B cell (primary cell): Measurements from ENCODE around the gene CBX5. TPM values are rescaled to one million over a fixed set of nuclear protein-coding genes. Genes with fewer than 3 reads are reported as not detected.

Source experiments
- ATAC-seq: fragments of 200-7000 bp; cut with Tn5 transposase; one replicate; pipeline ENCODE4 v1.10.0; 2021; ENCODE audit warnings: low read depth, mild to moderate bottlenecking, moderate number of reproducible peaks, moderate library complexity
- CTCF ChIA-PET: fragments of 350-600 bp; sonication (Branson Sonifier 250); formaldehyde crosslinking; loops from one replicate; lab custom pipeline; 2021; ENCODE audit warnings: antibody characterized with exemption, inconsistent platforms; lab: Charles Lee
- POLR2A ChIA-PET: fragments of 350-600 bp; sonication (Branson Sonifier 250); formaldehyde crosslinking; loops from one replicate; lab custom pipeline; 2021; ENCODE audit warnings: antibody characterized with exemption; lab: Charles Lee
- DNase-seq: peaks from one replicate; pipeline ENCODE4 v3.0.0; 2013
- H2AFZ ChIP-seq: 2 replicates; pipeline ENCODE4 v1.6.1; 2012; ENCODE audit warnings: mild to moderate bottlenecking, low read depth, low read length; ENCODE audit not compliant: insufficient read depth, poor library complexity, severe bottlenecking
- H3K27ac ChIP-seq, 2 donors: 1 replicate in 1 of 2; 2 replicates in 1 of 2; pipeline ENCODE4 v1.5.1; 2012 to 2013; ENCODE audit warnings: low read length in 2 of 2, mild to moderate bottlenecking in 2 of 2, moderate library complexity in 1 of 2
- H3K27me3 ChIP-seq, 4 experiments: fragments of 200-600 bp in 1 of 4; sonication (generic) in 1 of 4; replicated peaks in 1 of 4; 1 replicate in 2 of 4; 2 replicates in 2 of 4; pipeline versions ENCODE4 v1.6.1 to v1.7.0; 2013 to 2016; ENCODE audit warnings: low read length in 3 of 4, mild to moderate bottlenecking in 2 of 4, mixed read lengths in 1 of 4, moderate library complexity in 1 of 4; ENCODE audit not compliant: insufficient read depth in 4 of 4, control insufficient read depth in 3 of 4; ENCODE audit errors: control extremely low read depth in 1 of 4
- H3K36me3 ChIP-seq, 2 experiments: replicated peaks in 1 of 2; 1 replicate in 1 of 2; 2 replicates in 1 of 2; pipeline versions ENCODE4 v1.6.1 to v1.7.1; 2013; ENCODE audit warnings: low read length in 1 of 2; ENCODE audit not compliant: insufficient read depth in 2 of 2, control insufficient read depth in 1 of 2; ENCODE audit errors: control extremely low read depth in 1 of 2, extremely low read depth in 1 of 2
- H3K4me1 ChIP-seq, 2 donors: fragments of 200-600 bp in 1 of 2; sonication (generic) in 1 of 2; 1 replicate in 1 of 2; 2 replicates in 1 of 2; pipeline versions ENCODE4 v1.5.1 to v1.6.1; 2013 to 2017; ENCODE audit warnings: low read length in 2 of 2; ENCODE audit not compliant: control insufficient read depth in 2 of 2, insufficient read depth in 2 of 2
- H3K4me2 ChIP-seq: replicated peaks from 2 replicates; pipeline ENCODE3; 2012; ENCODE audit warnings: mild to moderate bottlenecking, low read depth, low read length; ENCODE audit not compliant: poor library complexity, severe bottlenecking
- H3K4me3 ChIP-seq, 5 experiments: fragments of 200-600 bp in 1 of 5; sonication (generic) in 1 of 5; 1 replicate in 3 of 5; 2 replicates in 2 of 5; pipeline versions ENCODE4 v1.5.1 to v1.7.0; 2011 to 2016; ENCODE audit warnings: low read length in 4 of 5, mild to moderate bottlenecking in 4 of 5, low read depth in 2 of 5, control low read depth in 1 of 5, moderate library complexity in 1 of 5; ENCODE audit not compliant: insufficient read depth in 1 of 5; ENCODE audit errors: control extremely low read depth in 1 of 5, extremely low read depth in 1 of 5
- H3K79me2 ChIP-seq: fragments of 200-600 bp; sonication (generic); one replicate; pipeline ENCODE4 v1.6.0; 2016; ENCODE audit warnings: low read length; ENCODE audit not compliant: control insufficient read depth, insufficient read depth
- H3K9ac ChIP-seq: fragments of 200-600 bp; sonication (generic); 2 replicates; pipeline ENCODE4 v1.6.1; 2017; ENCODE audit warnings: mild to moderate bottlenecking, low read length, moderate library complexity
- H3K9me3 ChIP-seq, 3 donors: one replicate each; pipeline versions ENCODE4 v1.6.1 to v1.7.1; 2013; ENCODE audit warnings: low read length in 2 of 3; ENCODE audit not compliant: control insufficient read depth in 2 of 3, insufficient read depth in 1 of 3; ENCODE audit errors: control extremely low read depth in 1 of 3
- H4K20me1 ChIP-seq: 2 replicates; pipeline ENCODE4 v1.6.0; 2012; ENCODE audit warnings: mild to moderate bottlenecking, low read length; ENCODE audit not compliant: insufficient read depth, control insufficient read depth, poor library complexity, severe bottlenecking
- H3K27ac Mint-ChIP-seq: one replicate; pipeline ENCODE4 v1.8.0; 2021; ENCODE audit warnings: mixed read lengths
- H3K27me3 Mint-ChIP-seq: one replicate; pipeline ENCODE4 v1.8.0; 2021; ENCODE audit warnings: mixed read lengths
- H3K4me1 Mint-ChIP-seq: one replicate; pipeline ENCODE4 v1.8.0; 2021; ENCODE audit warnings: mixed read lengths
- H3K4me3 Mint-ChIP-seq: one replicate; pipeline ENCODE4 v1.8.0; 2021; ENCODE audit warnings: mixed read lengths
- H3K9me3 Mint-ChIP-seq: one replicate; pipeline ENCODE4 v1.8.0; 2022; ENCODE audit warnings: mixed read lengths; ENCODE audit not compliant: insufficient read depth
- EZH2 ChIP-seq: IDR thresholded peaks from 2 replicates; pipeline ENCODE4 v1.6.1; 2012; ENCODE audit warnings: borderline replicate concordance, low read depth, mild to moderate bottlenecking, moderate library complexity, low read length; ENCODE audit not compliant: insufficient read depth, poor library complexity, severe bottlenecking
- WGBS: methylation state at CpG from one replicate; pipeline ENCODE4 v1.1.5; 2013; ENCODE audit warnings: missing lambda C conversion rate; ENCODE audit not compliant: insufficient coverage; 5-methylcytosine and 5-hydroxymethylcytosine counted together
- intact Hi-C: fragments of 100-400 bp; cut with micrococcal nuclease; formaldehyde crosslinking; loops from one replicate; pipeline ENCODE4 v1.10.0; 2022
- polyA plus RNA-seq: library from polyadenylated mRNA; depleted of rRNA; stranded (reverse); fragments of >200 nt; gene quantifications from 2 replicates; pipeline ENCODE4 v1.2.3, GENCODE V29; 2012
- total RNA-seq, 2 donors: library from RNA; stranded (reverse); fragments of 120-200 nt in 1 of 2; gene quantifications; 1 replicate in 1 of 2; 2 replicates in 1 of 2; pipeline versions ENCODE4 v1.2.3 to v1.2.4, GENCODE V29; 2013 to 2022
- TF ChIP-seq, protein P1 (sequence below): fragments of 200-600 bp; IDR thresholded peaks from one replicate; pipeline ENCODE4 v1.8.0; 2022; ENCODE audit warnings: antibody characterized with exemption, mild to moderate bottlenecking

CBX5 gene
- total and polyA plus RNA-seq, 2 donors (not counting 1 experiment from before 2014, with no cell fraction given) = 10.5 to 66.2 TPM

DNA sequence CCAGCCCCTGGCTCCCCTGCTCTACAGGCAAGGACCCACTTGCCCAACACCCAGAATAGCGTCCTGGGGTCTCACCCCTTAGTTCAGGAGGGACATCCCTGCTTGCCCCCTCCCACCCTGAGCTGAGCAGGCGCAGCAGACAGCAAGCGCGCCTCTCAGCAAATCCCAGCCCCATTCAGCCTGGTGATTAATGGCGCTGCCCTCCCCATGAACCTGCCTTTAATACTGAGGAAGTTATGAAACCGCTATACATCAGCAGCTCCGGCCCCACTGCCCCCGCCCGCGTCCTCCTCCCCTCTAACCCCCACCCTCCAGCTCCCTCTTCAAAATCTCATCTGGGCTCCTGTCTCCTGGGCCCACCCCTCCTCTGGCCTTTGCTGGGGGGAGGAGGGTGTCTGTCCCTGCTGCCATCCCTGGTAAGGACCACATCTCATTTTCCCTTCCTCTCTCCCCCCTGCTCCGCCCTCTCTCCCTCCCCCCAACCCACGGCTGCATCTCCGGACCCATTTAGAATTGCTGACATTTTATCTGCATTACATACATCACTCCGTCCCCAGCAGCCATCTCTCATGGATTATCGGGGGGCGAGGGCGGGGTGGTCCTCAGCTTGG is 84.1 kb downstream of the CBX5 start:
- H3K27me3 Mint-ChIP-seq = peaks cover 64% of the 10 kb centered on the region
- peak overlapping the region; percentile 44 for H2AFZ ChIP-seq

More for the DNA sequence above, 84.1 kb downstream of the CBX5 start:
- Histone ChIP-seq H3K4me1 (peaks cover 35 to 36% of the 10 kb centered on the region in 2 donors), H3K9ac (no peak overlapping the region), H3K79me2 (no peaks in the 10 kb centered on the region), H3K36me3 (no peaks in the 10 kb centered on the region), H3K27me3 (peaks cover 0 to 72% (median 31%) of the 10 kb centered on the region in 4 experiments), H4K20me1 (no peaks in the 10 kb centered on the region), H3K4me3 (peak overlapping the region in 3 of 5 experiments; percentile 28 to 39 (median 36)), H3K27ac (no peak overlapping the region), H3K9me3 (no peaks in the 10 kb centered on the region), H3K4me2 (peak overlapping the region; percentile 74)
- Mint-ChIP-seq H3K4me3 (peak overlapping the region; percentile 62), H3K4me1 (peaks cover 37% of the 10 kb centered on the region), H3K9me3 (no peaks in the 10 kb centered on the region), H3K27ac (no peak overlapping the region)
- ChIA-PET CTCF (interaction anchor here (0.8 to 10.8 kb wide), 5 partner anchors 12 to 190 kb away, joined by 3 to 118 read pairs (median 17); partner anchors contain the start of gene HOXC5), POLR2A (no interaction called here)
- intact Hi-C loops = no loop called here
- 17% methylated on average over 7 of the region's 17 CpGs for WGBS
- ATAC-seq (peak; percentile 31), DNase-seq (peak; percentile 29)
- TF ChIP-seq, protein P1, sequence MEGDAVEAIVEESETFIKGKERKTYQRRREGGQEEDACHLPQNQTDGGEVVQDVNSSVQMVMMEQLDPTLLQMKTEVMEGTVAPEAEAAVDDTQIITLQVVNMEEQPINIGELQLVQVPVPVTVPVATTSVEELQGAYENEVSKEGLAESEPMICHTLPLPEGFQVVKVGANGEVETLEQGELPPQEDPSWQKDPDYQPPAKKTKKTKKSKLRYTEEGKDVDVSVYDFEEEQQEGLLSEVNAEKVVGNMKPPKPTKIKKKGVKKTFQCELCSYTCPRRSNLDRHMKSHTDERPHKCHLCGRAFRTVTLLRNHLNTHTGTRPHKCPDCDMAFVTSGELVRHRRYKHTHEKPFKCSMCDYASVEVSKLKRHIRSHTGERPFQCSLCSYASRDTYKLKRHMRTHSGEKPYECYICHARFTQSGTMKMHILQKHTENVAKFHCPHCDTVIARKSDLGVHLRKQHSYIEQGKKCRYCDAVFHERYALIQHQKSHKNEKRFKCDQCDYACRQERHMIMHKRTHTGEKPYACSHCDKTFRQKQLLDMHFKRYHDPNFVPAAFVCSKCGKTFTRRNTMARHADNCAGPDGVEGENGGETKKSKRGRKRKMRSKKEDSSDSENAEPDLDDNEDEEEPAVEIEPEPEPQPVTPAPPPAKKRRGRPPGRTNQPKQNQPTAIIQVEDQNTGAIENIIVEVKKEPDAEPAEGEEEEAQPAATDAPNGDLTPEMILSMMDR = no peak
- TF ChIP-seq EZH2 = no peak
